ENCODE data around the gene TUBGCP2.

DNA sequence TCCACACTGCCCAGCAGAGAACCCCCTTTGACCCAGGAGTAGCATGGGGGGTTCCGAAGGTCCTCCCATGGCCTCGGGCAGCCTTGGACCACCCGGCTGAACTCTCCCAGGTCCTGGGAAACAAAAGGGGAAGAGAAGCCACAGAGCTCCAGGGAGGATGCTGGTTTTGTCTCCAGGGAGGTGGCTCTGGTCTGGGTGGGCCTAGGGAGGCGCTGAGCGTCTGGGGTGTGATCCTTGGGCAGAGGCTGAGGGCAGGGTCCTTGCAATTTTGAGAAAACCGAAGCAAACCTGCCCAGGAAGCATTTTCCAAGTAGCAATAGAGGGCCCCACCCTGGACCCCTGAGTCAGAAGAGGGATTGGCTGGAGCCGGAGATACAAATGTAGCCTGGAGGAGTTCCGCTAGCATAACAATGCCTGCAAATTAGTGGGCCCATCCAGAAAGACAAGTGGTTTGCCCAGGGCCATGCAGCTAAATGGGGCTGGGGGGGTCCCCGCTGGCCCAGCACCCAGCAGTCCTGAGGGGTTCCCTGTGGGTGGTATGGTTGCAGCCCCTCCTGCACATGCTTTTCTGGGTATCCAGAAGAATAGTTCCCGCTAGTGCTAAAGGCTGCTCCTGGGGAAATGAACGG lies 76.6 kb downstream of the TUBGCP2 start:
- TF ChIP-seq, protein P1, sequence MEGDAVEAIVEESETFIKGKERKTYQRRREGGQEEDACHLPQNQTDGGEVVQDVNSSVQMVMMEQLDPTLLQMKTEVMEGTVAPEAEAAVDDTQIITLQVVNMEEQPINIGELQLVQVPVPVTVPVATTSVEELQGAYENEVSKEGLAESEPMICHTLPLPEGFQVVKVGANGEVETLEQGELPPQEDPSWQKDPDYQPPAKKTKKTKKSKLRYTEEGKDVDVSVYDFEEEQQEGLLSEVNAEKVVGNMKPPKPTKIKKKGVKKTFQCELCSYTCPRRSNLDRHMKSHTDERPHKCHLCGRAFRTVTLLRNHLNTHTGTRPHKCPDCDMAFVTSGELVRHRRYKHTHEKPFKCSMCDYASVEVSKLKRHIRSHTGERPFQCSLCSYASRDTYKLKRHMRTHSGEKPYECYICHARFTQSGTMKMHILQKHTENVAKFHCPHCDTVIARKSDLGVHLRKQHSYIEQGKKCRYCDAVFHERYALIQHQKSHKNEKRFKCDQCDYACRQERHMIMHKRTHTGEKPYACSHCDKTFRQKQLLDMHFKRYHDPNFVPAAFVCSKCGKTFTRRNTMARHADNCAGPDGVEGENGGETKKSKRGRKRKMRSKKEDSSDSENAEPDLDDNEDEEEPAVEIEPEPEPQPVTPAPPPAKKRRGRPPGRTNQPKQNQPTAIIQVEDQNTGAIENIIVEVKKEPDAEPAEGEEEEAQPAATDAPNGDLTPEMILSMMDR (IDR thresholded peaks at IDR 0.05) = no peak
- TF ChIP-seq, protein P2, sequence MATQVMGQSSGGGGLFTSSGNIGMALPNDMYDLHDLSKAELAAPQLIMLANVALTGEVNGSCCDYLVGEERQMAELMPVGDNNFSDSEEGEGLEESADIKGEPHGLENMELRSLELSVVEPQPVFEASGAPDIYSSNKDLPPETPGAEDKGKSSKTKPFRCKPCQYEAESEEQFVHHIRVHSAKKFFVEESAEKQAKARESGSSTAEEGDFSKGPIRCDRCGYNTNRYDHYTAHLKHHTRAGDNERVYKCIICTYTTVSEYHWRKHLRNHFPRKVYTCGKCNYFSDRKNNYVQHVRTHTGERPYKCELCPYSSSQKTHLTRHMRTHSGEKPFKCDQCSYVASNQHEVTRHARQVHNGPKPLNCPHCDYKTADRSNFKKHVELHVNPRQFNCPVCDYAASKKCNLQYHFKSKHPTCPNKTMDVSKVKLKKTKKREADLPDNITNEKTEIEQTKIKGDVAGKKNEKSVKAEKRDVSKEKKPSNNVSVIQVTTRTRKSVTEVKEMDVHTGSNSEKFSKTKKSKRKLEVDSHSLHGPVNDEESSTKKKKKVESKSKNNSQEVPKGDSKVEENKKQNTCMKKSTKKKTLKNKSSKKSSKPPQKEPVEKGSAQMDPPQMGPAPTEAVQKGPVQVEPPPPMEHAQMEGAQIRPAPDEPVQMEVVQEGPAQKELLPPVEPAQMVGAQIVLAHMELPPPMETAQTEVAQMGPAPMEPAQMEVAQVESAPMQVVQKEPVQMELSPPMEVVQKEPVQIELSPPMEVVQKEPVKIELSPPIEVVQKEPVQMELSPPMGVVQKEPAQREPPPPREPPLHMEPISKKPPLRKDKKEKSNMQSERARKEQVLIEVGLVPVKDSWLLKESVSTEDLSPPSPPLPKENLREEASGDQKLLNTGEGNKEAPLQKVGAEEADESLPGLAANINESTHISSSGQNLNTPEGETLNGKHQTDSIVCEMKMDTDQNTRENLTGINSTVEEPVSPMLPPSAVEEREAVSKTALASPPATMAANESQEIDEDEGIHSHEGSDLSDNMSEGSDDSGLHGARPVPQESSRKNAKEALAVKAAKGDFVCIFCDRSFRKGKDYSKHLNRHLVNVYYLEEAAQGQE (IDR thresholded peaks at IDR 0.05; ENCODE audit: insufficient read depth in 1 of 2, low read depth in 2 of 2, low read length in 1 of 2) = no peak
